HG02973 (cell line): ENCODE data around the gene CYLC2.

Source experiments
- ATAC-seq: cut with Tn5 transposase; IDR thresholded peaks from one replicate; pipeline ENCODE4 v1.9.1; 2021; ENCODE audit warnings: moderate library complexity; ENCODE audit not compliant: unreplicated experiment

CYLC2 gene, protein sequence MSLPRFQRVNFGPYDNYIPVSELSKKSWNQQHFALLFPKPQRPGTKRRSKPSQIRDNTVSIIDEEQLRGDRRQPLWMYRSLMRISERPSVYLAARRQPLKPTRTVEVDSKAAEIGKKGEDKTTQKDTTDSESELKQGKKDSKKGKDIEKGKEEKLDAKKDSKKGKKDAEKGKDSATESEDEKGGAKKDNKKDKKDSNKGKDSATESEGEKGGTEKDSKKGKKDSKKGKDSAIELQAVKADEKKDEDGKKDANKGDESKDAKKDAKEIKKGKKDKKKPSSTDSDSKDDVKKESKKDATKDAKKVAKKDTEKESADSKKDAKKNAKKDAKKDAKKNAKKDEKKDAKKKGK

GRCh38 chr9:102995033-102995432 lies at the start of gene CYLC2:
Gene CYLC2, plus strand, starts transcription at chr9:102995333. Its CDS starts 48 bp downstream, at chr9:102995381.
- no peak for ATAC-seq

- no peak for ATAC-seq
These were observed 44.8 kb upstream of the CYLC2 start for GRCh38 chr9:102950346-102950745.

GRCh38 chr9:102966999-102967398 lies 28.1 kb upstream of the CYLC2 start:
- ATAC-seq: no peak

- no peak for ATAC-seq
These were observed 27.2 kb upstream of the CYLC2 start for GRCh38 chr9:102967979-102968378.

- ATAC-seq: no peak
These were observed 22.4 kb upstream of the CYLC2 start for GRCh38 chr9:102972780-102973179.

GRCh38 chr9:102974530-102974929 lies 20.6 kb upstream of the CYLC2 start:
- no peak for ATAC-seq

DNA sequence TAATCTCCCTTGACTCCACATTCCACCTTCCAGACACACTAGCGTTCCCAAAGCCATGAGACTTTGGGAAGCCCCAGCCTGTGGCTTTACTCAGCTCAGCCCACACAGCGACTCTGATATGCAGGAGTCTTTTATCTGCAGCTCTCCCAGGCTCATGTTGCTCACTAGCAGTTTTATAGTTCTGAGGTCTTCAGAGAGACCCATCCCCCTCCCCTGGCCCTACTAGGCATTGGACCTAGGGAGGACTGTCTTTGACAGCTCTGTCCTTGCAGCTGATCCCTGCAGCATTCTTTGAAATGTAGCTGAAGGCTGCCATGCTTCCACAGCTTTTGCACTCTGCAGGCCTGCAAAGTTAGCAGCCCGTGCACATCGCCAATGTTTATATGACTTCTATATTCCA lies 19.9 kb upstream of the CYLC2 start:
- ATAC-seq: no peak

GRCh38 chr9:102985162-102985895 lies 9.8 kb upstream of the CYLC2 start:
- no peak for ATAC-seq

GRCh38 chr9:102986425-102986824 lies 8.7 kb upstream of the CYLC2 start:
- no peak for ATAC-seq

DNA sequence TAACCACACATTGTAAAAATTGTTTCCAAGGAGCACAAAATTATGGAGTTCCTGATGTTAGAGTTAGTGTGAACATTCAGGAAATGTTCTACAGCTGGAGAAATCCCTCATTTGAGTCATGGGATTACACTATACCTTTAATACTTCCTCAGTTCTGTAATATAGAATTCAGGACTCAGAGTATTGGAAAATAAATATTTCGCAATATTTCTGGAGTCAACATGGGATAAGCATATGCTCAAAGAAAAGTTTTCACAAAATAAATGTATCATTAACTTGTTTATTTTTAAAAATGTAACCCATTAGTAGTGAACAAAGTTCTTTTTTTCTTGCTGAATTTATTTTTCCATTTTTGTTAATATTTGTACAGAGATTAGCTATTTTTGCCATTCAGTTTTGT lies 8.6 kb downstream of the CYLC2 start:
- ATAC-seq: no peak

DNA sequence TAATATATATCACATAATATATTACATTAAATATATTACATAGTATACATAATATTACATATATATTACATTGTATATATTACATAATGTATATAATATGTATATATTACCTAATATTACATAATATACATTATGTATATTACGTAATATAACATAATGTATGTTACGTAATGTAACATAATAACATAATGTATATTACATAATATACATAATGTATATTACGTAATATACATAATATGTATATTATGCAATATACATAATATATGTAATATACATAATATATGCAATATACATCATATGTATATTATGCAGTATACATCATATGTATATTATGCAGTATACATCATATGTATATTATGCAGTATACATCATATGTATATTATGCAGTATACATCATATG lies 19.1 kb downstream of the CYLC2 start:
- no peak for ATAC-seq

DNA sequence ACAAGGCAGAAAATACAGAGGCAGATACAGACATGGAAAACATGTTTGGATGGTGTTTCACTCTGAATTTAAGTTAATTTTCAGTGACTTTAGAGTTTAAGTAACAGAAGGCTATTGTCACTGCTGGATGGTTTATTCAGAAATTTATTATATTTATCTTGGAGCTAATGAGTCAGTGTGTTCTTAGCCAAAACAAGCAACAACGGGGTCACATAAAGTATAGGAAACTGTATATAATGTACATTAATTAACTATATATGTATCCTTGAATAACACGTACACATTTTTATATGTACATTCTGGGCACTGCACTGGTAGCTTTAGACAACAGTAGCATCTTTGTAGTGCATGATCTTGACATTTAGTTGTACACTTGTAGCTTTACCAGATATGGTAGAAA lies 30.7 kb downstream of the CYLC2 start:
- no peak for ATAC-seq

- no peak for ATAC-seq
These were observed 42.7 kb downstream of the CYLC2 start for GRCh38 chr9:103037508-103038477.

GRCh38 chr9:103041961-103042360 lies 46.8 kb downstream of the CYLC2 start:
- no peak for ATAC-seq
